ENCODE measurements around the gene SYNPO.

- TF ChIP-seq CTCF (IDR thresholded peaks at IDR 0.05; ENCODE audit: low read length), result no peak
- no peak for TF ChIP-seq EZH2 (IDR thresholded peaks at IDR 0.05; ENCODE audit: borderline replicate concordance, low read length)
Observed at GRCh38 chr5:150642991-150643710, 2.7 kb downstream of the SYNPO start.

Measured in OCI-LY1 (cell line).